B cell (primary cell): ENCODE measurements around the gene KCNJ14. TPM values are rescaled to one million over a fixed set of nuclear protein-coding genes. Genes with fewer than 3 reads are reported as not detected.

Experiments
- ATAC-seq: fragments of 200-7000 bp; cut with Tn5 transposase; one replicate; pipeline ENCODE4 v1.10.0; 2021; ENCODE audit warnings: low read depth, mild to moderate bottlenecking, moderate number of reproducible peaks, moderate library complexity
- CTCF ChIA-PET: fragments of 350-600 bp; sonication (Branson Sonifier 250); formaldehyde crosslinking; loops from one replicate; lab custom pipeline; 2021; ENCODE audit warnings: antibody characterized with exemption, inconsistent platforms; lab: Charles Lee
- POLR2A ChIA-PET: fragments of 350-600 bp; sonication (Branson Sonifier 250); formaldehyde crosslinking; loops from one replicate; lab custom pipeline; 2021; ENCODE audit warnings: antibody characterized with exemption; lab: Charles Lee
- DNase-seq: peaks from one replicate; pipeline ENCODE4 v3.0.0; 2013
- H2AFZ ChIP-seq: 2 replicates; pipeline ENCODE4 v1.6.1; 2012; ENCODE audit warnings: mild to moderate bottlenecking, low read depth, low read length; ENCODE audit not compliant: insufficient read depth, poor library complexity, severe bottlenecking
- H3K27ac ChIP-seq, 2 donors: 1 replicate in 1 of 2; 2 replicates in 1 of 2; pipeline ENCODE4 v1.5.1; 2012 to 2013; ENCODE audit warnings: low read length in 2 of 2, mild to moderate bottlenecking in 2 of 2, moderate library complexity in 1 of 2
- H3K27me3 ChIP-seq, 4 experiments: fragments of 200-600 bp in 1 of 4; sonication (generic) in 1 of 4; replicated peaks in 1 of 4; 1 replicate in 2 of 4; 2 replicates in 2 of 4; pipeline versions ENCODE4 v1.6.1 to v1.7.0; 2013 to 2016; ENCODE audit warnings: low read length in 3 of 4, mild to moderate bottlenecking in 2 of 4, mixed read lengths in 1 of 4, moderate library complexity in 1 of 4; ENCODE audit not compliant: insufficient read depth in 4 of 4, control insufficient read depth in 3 of 4; ENCODE audit errors: control extremely low read depth in 1 of 4
- H3K36me3 ChIP-seq, 2 experiments: replicated peaks in 1 of 2; 1 replicate in 1 of 2; 2 replicates in 1 of 2; pipeline versions ENCODE4 v1.6.1 to v1.7.1; 2013; ENCODE audit warnings: low read length in 1 of 2; ENCODE audit not compliant: insufficient read depth in 2 of 2, control insufficient read depth in 1 of 2; ENCODE audit errors: control extremely low read depth in 1 of 2, extremely low read depth in 1 of 2
- H3K4me1 ChIP-seq, 2 donors: fragments of 200-600 bp in 1 of 2; sonication (generic) in 1 of 2; 1 replicate in 1 of 2; 2 replicates in 1 of 2; pipeline versions ENCODE4 v1.5.1 to v1.6.1; 2013 to 2017; ENCODE audit warnings: low read length in 2 of 2; ENCODE audit not compliant: control insufficient read depth in 2 of 2, insufficient read depth in 2 of 2
- H3K4me2 ChIP-seq: replicated peaks from 2 replicates; pipeline ENCODE3; 2012; ENCODE audit warnings: mild to moderate bottlenecking, low read depth, low read length; ENCODE audit not compliant: poor library complexity, severe bottlenecking
- H3K4me3 ChIP-seq, 5 experiments: fragments of 200-600 bp in 1 of 5; sonication (generic) in 1 of 5; 1 replicate in 3 of 5; 2 replicates in 2 of 5; pipeline versions ENCODE4 v1.5.1 to v1.7.0; 2011 to 2016; ENCODE audit warnings: low read length in 4 of 5, mild to moderate bottlenecking in 4 of 5, low read depth in 2 of 5, control low read depth in 1 of 5, moderate library complexity in 1 of 5; ENCODE audit not compliant: insufficient read depth in 1 of 5; ENCODE audit errors: control extremely low read depth in 1 of 5, extremely low read depth in 1 of 5
- H3K79me2 ChIP-seq: fragments of 200-600 bp; sonication (generic); one replicate; pipeline ENCODE4 v1.6.0; 2016; ENCODE audit warnings: low read length; ENCODE audit not compliant: control insufficient read depth, insufficient read depth
- H3K9ac ChIP-seq: fragments of 200-600 bp; sonication (generic); 2 replicates; pipeline ENCODE4 v1.6.1; 2017; ENCODE audit warnings: mild to moderate bottlenecking, low read length, moderate library complexity
- H3K9me3 ChIP-seq, 3 donors: one replicate each; pipeline versions ENCODE4 v1.6.1 to v1.7.1; 2013; ENCODE audit warnings: low read length in 2 of 3; ENCODE audit not compliant: control insufficient read depth in 2 of 3, insufficient read depth in 1 of 3; ENCODE audit errors: control extremely low read depth in 1 of 3
- H4K20me1 ChIP-seq: 2 replicates; pipeline ENCODE4 v1.6.0; 2012; ENCODE audit warnings: mild to moderate bottlenecking, low read length; ENCODE audit not compliant: insufficient read depth, control insufficient read depth, poor library complexity, severe bottlenecking
- H3K27ac Mint-ChIP-seq: one replicate; pipeline ENCODE4 v1.8.0; 2021; ENCODE audit warnings: mixed read lengths
- H3K27me3 Mint-ChIP-seq: one replicate; pipeline ENCODE4 v1.8.0; 2021; ENCODE audit warnings: mixed read lengths
- H3K4me1 Mint-ChIP-seq: one replicate; pipeline ENCODE4 v1.8.0; 2021; ENCODE audit warnings: mixed read lengths
- H3K4me3 Mint-ChIP-seq: one replicate; pipeline ENCODE4 v1.8.0; 2021; ENCODE audit warnings: mixed read lengths
- H3K9me3 Mint-ChIP-seq: one replicate; pipeline ENCODE4 v1.8.0; 2022; ENCODE audit warnings: mixed read lengths; ENCODE audit not compliant: insufficient read depth
- CTCF ChIP-seq: fragments of 200-600 bp; IDR thresholded peaks from one replicate; pipeline ENCODE4 v1.8.0; 2022; ENCODE audit warnings: antibody characterized with exemption, mild to moderate bottlenecking
- EZH2 ChIP-seq: IDR thresholded peaks from 2 replicates; pipeline ENCODE4 v1.6.1; 2012; ENCODE audit warnings: borderline replicate concordance, low read depth, mild to moderate bottlenecking, moderate library complexity, low read length; ENCODE audit not compliant: insufficient read depth, poor library complexity, severe bottlenecking
- WGBS: methylation state at CpG from one replicate; pipeline ENCODE4 v1.1.5; 2013; ENCODE audit warnings: missing lambda C conversion rate; ENCODE audit not compliant: insufficient coverage; 5-methylcytosine and 5-hydroxymethylcytosine counted together
- intact Hi-C: fragments of 100-400 bp; cut with micrococcal nuclease; formaldehyde crosslinking; loops from one replicate; pipeline ENCODE4 v1.10.0; 2022
- polyA plus RNA-seq: library from polyadenylated mRNA; depleted of rRNA; stranded (reverse); fragments of >200 nt; gene quantifications from 2 replicates; pipeline ENCODE4 v1.2.3, GENCODE V29; 2012
- total RNA-seq, 2 donors: library from RNA; stranded (reverse); fragments of 120-200 nt in 1 of 2; gene quantifications; 1 replicate in 1 of 2; 2 replicates in 1 of 2; pipeline versions ENCODE4 v1.2.3 to v1.2.4, GENCODE V29; 2013 to 2022

KCNJ14 gene
- total and polyA plus RNA-seq, 2 donors (not counting 1 experiment from before 2014, with no cell fraction given) = 1.5 to 2.3 TPM

GRCh38 chr19:48511321-48511731, 56.0 kb downstream of the KCNJ14 start:
- no peaks in the 10 kb centered on the region for H3K9me3 Mint-ChIP-seq

More at GRCh38 chr19:48511321-48511731, 56.0 kb downstream of the KCNJ14 start:
- no peak for TF ChIP-seq CTCF
- TF ChIP-seq EZH2 = no peak
- H3K9me3 ChIP-seq = peaks cover 0 to 7% (median 0%) of the 10 kb centered on the region in 3 donors
- H3K36me3 ChIP-seq = no peaks in the 10 kb centered on the region
- H3K27me3 ChIP-seq = peaks cover 0 to 37% (median 14%) of the 10 kb centered on the region in 4 experiments
- peak overlapping the region; percentile 77 for H3K4me2 ChIP-seq
- ChIA-PET CTCF (interaction anchor here (0.6 to 3.2 kb wide), 3 partner anchors 21 to 76 kb away, joined by 3 to 17 read pairs (median 4); no protein-coding TSS in a partner anchor), POLR2A (interaction anchor here (0.6 to 0.8 kb wide), 5 partner anchors 9 to 250 kb away, joined by 3 to 9 read pairs (median 6); no protein-coding TSS in a partner anchor)
- H3K9ac ChIP-seq = no peak overlapping the region
- H3K79me2 ChIP-seq = no peaks in the 10 kb centered on the region
- WGBS = 1% methylated on average over 24 of the region's 32 CpGs
- intact Hi-C loops = loop anchor here (5.0 kb wide), 2 partner anchors 149 to 189 kb away; partner anchors contain the start of genes SYNGR4 and TMEM143
- Mint-ChIP-seq H3K4me3 (no peak overlapping the region), H3K27me3 (peaks cover 15% of the 10 kb centered on the region), H3K4me1 (peaks cover 15% of the 10 kb centered on the region), H3K27ac (no peak overlapping the region)
- peaks cover 28 to 30% of the 10 kb centered on the region in 2 donors for H3K4me1 ChIP-seq
- no peak overlapping the region for H3K4me3 ChIP-seq
- no peak overlapping the region for H3K27ac ChIP-seq
- DNase-seq (peak; percentile 36), ATAC-seq (no peak)
- H2AFZ ChIP-seq = peak overlapping the region; percentile 37
- no peaks in the 10 kb centered on the region for H4K20me1 ChIP-seq
